Measurements from ENCODE around the gene CCL23.
"Not testable (repeated sequence)": the region's sequence is repeated elsewhere in the genome, so short reads cannot be mapped to it uniquely, and the experiment has no call there.

CCL23 gene

GRCh38 chr17:35995346-35995745 is 22.4 kb downstream of the CCL23 start:
- DNase-seq; H2AK5ac ChIP-seq (ENCODE audit: low read length); H3K79me1 ChIP-seq (ENCODE audit: low read length); H3K27me3 ChIP-seq (ENCODE audit: insufficient read depth, low read length, poor library complexity); H3K4ac ChIP-seq (ENCODE audit: low read depth, low read length); H3K79me2 ChIP-seq (ENCODE audit: control insufficient read depth, insufficient read depth, low read length); H3K56ac ChIP-seq (ENCODE audit: low read length); H3K4me2 ChIP-seq (ENCODE audit: low read length); H4K5ac ChIP-seq (ENCODE audit: low read length); H3K18ac ChIP-seq (ENCODE audit: low read length); H3K36me3 ChIP-seq (ENCODE audit: control insufficient read depth, insufficient read depth, low read length); H3K4me3 ChIP-seq (ENCODE audit: low read length); H3K4me1 ChIP-seq (ENCODE audit: control insufficient read depth, low read depth, low read length); H3K27ac ChIP-seq (ENCODE audit: low read depth, low read length); H3K9ac ChIP-seq (ENCODE audit: low read length); H2BK15ac ChIP-seq (replicated peaks; ENCODE audit: low read depth); H4K8ac ChIP-seq (ENCODE audit: low read depth, low read length); H3K23ac ChIP-seq (ENCODE audit: low read length); H2BK120ac ChIP-seq (ENCODE audit: low read depth, low read length); H2BK5ac ChIP-seq (ENCODE audit: low read length): not testable (repeated sequence)
- no CpG with 5 or more reads among the region's 2 CpGs for WGBS (ENCODE audit: extremely low coverage, insufficient coverage, low lambda C conversion rate)

- Histone ChIP-seq H3K36me3 (ENCODE audit: control insufficient read depth, insufficient read depth, low read length) (no peaks in the 10 kb centered on the region), H3K9ac (ENCODE audit: low read length) (no peak overlapping the region), H3K4me2 (ENCODE audit: low read length) (no peak overlapping the region), H4K5ac (ENCODE audit: low read length) (no peak overlapping the region), H2BK5ac (ENCODE audit: low read length) (no peak overlapping the region), H4K8ac (ENCODE audit: low read depth, low read length) (no peak overlapping the region), H2BK15ac (replicated peaks; ENCODE audit: low read depth) (no peak overlapping the region), H3K27ac (ENCODE audit: low read depth, low read length) (no peak overlapping the region), H3K4me1 (ENCODE audit: control insufficient read depth, low read depth, low read length) (no peaks in the 10 kb centered on the region), H2AK5ac (ENCODE audit: low read length) (no peak overlapping the region), H3K79me1 (ENCODE audit: low read length) (no peaks in the 10 kb centered on the region), H3K27me3 (ENCODE audit: insufficient read depth, low read length, poor library complexity) (no peaks in the 10 kb centered on the region), H3K23ac (ENCODE audit: low read length) (no peak overlapping the region), H3K56ac (ENCODE audit: low read length) (no peak overlapping the region), H3K4me3 (ENCODE audit: low read length) (no peak overlapping the region), H3K79me2 (ENCODE audit: control insufficient read depth, insufficient read depth, low read length) (no peaks in the 10 kb centered on the region), H3K4ac (ENCODE audit: low read depth, low read length) (no peak overlapping the region), H2BK120ac (ENCODE audit: low read depth, low read length) (no peak overlapping the region), H3K18ac (ENCODE audit: low read length) (no peak overlapping the region)
- DNase-seq: no peak
- WGBS (ENCODE audit: extremely low coverage, insufficient coverage, low lambda C conversion rate): no CpG with 5 or more reads among the region's 2 CpGs
Observed at GRCh38 chr17:35991075-35991474, 26.7 kb downstream of the CCL23 start.

DNA sequence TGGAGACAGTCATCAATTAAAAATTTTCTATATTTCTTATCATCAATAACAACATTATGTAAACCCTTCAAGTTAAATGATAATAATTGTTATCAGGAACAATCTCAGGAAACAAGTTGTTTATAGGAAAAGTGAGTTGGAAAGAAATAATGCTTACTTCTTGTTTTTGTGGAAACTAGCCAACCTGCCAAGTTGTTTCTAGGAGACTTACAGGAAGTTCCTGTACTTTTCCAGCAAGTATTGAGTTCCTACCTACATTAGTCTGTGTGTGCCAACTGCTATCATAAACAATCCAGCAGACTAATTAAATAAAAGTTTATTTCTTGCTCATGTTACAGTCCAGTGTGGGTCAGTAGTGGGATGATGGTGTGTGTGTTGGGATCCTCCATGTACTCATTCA is 29.6 kb downstream of the CCL23 start:
- no peak overlapping the region for H3K18ac ChIP-seq (ENCODE audit: low read length)
- H3K36me3 ChIP-seq (ENCODE audit: control insufficient read depth, insufficient read depth, low read length): no peaks in the 10 kb centered on the region
- H3K79me1 ChIP-seq (ENCODE audit: low read length): no peaks in the 10 kb centered on the region
- no peak overlapping the region for H3K4me2 ChIP-seq (ENCODE audit: low read length)
- no peak overlapping the region for H4K8ac ChIP-seq (ENCODE audit: low read depth, low read length)
- H3K56ac ChIP-seq (ENCODE audit: low read length): no peak overlapping the region
- no peaks in the 10 kb centered on the region for H3K79me2 ChIP-seq (ENCODE audit: control insufficient read depth, insufficient read depth, low read length)
- H3K23ac ChIP-seq (ENCODE audit: low read length): no peak overlapping the region
- H4K5ac ChIP-seq (ENCODE audit: low read length): no peak overlapping the region
- H2BK15ac ChIP-seq (replicated peaks; ENCODE audit: low read depth): no peak overlapping the region
- no peak overlapping the region for H2BK120ac ChIP-seq (ENCODE audit: low read depth, low read length)
- no peak for DNase-seq
- no peak overlapping the region for H2BK5ac ChIP-seq (ENCODE audit: low read length)
- H3K9ac ChIP-seq (ENCODE audit: low read length): no peak overlapping the region
- no peak overlapping the region for H2AK5ac ChIP-seq (ENCODE audit: low read length)
- no peak overlapping the region for H3K4ac ChIP-seq (ENCODE audit: low read depth, low read length)
- no peaks in the 10 kb centered on the region for H3K4me1 ChIP-seq (ENCODE audit: control insufficient read depth, low read depth, low read length)
- H3K4me3 ChIP-seq (ENCODE audit: low read length): no peak overlapping the region
- H3K27me3 ChIP-seq (ENCODE audit: insufficient read depth, low read length, poor library complexity): no peaks in the 10 kb centered on the region
- H3K27ac ChIP-seq (ENCODE audit: low read depth, low read length): no peak overlapping the region

GRCh38 chr17:35986643-35987042 is 31.1 kb downstream of the CCL23 start, which contains the start of gene CCL14:
TSS of gene CCL14 (minus strand) at chr17:35986729. CDS start at chr17:35986649, 80 bp downstream.
- no CpG with 5 or more reads among the region's 1 CpG for WGBS (ENCODE audit: extremely low coverage, insufficient coverage, low lambda C conversion rate)
- no peaks in the 10 kb centered on the region for H3K36me3 ChIP-seq (ENCODE audit: control insufficient read depth, insufficient read depth, low read length)
- no peak for DNase-seq
- no peak within 1 kb of the TSS for H3K9ac ChIP-seq (ENCODE audit: low read length)
- H3K27ac ChIP-seq (ENCODE audit: low read depth, low read length): no peak within 1 kb of the TSS
- no peak within 1 kb of the TSS for H3K4me3 ChIP-seq (ENCODE audit: low read length)
- no peaks in the 10 kb centered on the region for H3K79me1 ChIP-seq (ENCODE audit: low read length)
- no peaks in the 10 kb centered on the region for H3K27me3 ChIP-seq (ENCODE audit: insufficient read depth, low read length, poor library complexity)
- H2BK5ac ChIP-seq (ENCODE audit: low read length): no peak within 1 kb of the TSS
- H3K18ac ChIP-seq (ENCODE audit: low read length): no peak within 1 kb of the TSS
- no peak within 1 kb of the TSS for H4K8ac ChIP-seq (ENCODE audit: low read depth, low read length)
- H2AK5ac ChIP-seq (ENCODE audit: low read length): no peak within 1 kb of the TSS
- no peak within 1 kb of the TSS for H3K23ac ChIP-seq (ENCODE audit: low read length)
- H3K4me1 ChIP-seq (ENCODE audit: control insufficient read depth, low read depth, low read length): no peaks in the 10 kb centered on the region
- H2BK15ac ChIP-seq (replicated peaks; ENCODE audit: low read depth): no peak within 1 kb of the TSS
- H2BK120ac ChIP-seq (ENCODE audit: low read depth, low read length): no peak within 1 kb of the TSS
- H3K56ac ChIP-seq (ENCODE audit: low read length): no peak within 1 kb of the TSS
- no peak within 1 kb of the TSS for H3K4ac ChIP-seq (ENCODE audit: low read depth, low read length)
- no peaks in the 10 kb centered on the region for H3K79me2 ChIP-seq (ENCODE audit: control insufficient read depth, insufficient read depth, low read length)
- no peak within 1 kb of the TSS for H3K4me2 ChIP-seq (ENCODE audit: low read length)
- H4K5ac ChIP-seq (ENCODE audit: low read length): no peak within 1 kb of the TSS

GRCh38 chr17:35984140-35984539 is 33.6 kb downstream of the CCL23 start:
- H4K5ac ChIP-seq (ENCODE audit: low read length): no peak overlapping the region
- H3K27ac ChIP-seq (ENCODE audit: low read depth, low read length): no peak overlapping the region
- no CpG with 5 or more reads among the region's 6 CpGs for WGBS (ENCODE audit: extremely low coverage, insufficient coverage, low lambda C conversion rate)
- no peak overlapping the region for H3K4me3 ChIP-seq (ENCODE audit: low read length)
- H3K9ac ChIP-seq (ENCODE audit: low read length): no peak overlapping the region
- no peaks in the 10 kb centered on the region for H3K27me3 ChIP-seq (ENCODE audit: insufficient read depth, low read length, poor library complexity)
- no peak overlapping the region for H3K56ac ChIP-seq (ENCODE audit: low read length)
- no peak overlapping the region for H3K4ac ChIP-seq (ENCODE audit: low read depth, low read length)
- H3K23ac ChIP-seq (ENCODE audit: low read length): no peak overlapping the region
- no peak overlapping the region for H2BK120ac ChIP-seq (ENCODE audit: low read depth, low read length)
- no peaks in the 10 kb centered on the region for H3K79me2 ChIP-seq (ENCODE audit: control insufficient read depth, insufficient read depth, low read length)
- H3K4me2 ChIP-seq (ENCODE audit: low read length): no peak overlapping the region
- H2BK5ac ChIP-seq (ENCODE audit: low read length): no peak overlapping the region
- H2AK5ac ChIP-seq (ENCODE audit: low read length): no peak overlapping the region
- H3K18ac ChIP-seq (ENCODE audit: low read length): no peak overlapping the region
- H3K4me1 ChIP-seq (ENCODE audit: control insufficient read depth, low read depth, low read length): no peaks in the 10 kb centered on the region
- H4K8ac ChIP-seq (ENCODE audit: low read depth, low read length): no peak overlapping the region
- H3K36me3 ChIP-seq (ENCODE audit: control insufficient read depth, insufficient read depth, low read length): no peaks in the 10 kb centered on the region
- H3K79me1 ChIP-seq (ENCODE audit: low read length): no peaks in the 10 kb centered on the region
- H2BK15ac ChIP-seq (replicated peaks; ENCODE audit: low read depth): no peak overlapping the region
- DNase-seq: no peak

DNA sequence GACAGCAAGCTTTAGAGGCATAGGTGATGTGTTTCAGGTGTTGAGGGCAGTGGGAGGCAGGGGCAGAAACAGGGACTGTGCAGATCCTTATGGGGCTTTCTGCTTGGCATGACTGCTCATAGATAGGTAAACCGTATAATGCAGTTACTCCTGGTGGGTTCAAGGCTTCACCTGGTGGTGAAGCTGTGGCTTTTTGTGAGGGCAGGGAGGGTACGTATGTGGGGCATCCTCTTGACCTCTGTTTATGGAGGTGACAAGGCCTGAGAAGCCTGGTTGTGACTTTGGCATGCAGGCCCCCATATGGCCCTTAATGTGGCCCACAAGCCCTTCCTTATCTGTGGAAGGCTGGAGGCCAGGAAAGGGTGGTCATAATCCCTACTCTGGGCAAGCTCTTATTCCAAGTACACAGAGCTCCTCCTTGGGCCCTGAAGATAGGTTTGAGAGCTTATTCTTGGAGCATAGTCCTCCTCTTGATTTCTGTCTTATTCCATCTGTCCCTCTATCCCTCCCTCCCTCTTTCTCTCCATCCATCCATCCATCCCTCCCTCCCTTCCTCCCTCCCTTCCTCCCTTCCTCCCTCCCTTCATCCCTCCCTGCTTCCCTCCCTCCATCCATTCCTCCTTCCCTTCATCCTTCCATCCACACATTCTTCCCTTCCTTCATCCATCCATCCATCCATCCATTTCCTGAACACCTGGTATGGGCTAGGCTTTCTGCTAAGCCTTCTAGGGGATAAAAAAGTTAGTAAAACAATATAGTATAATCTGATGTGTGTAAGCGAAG is 35.2 kb downstream of the CCL23 start:
- H2AK5ac ChIP-seq (ENCODE audit: low read length): no peak overlapping the region
- no peaks in the 10 kb centered on the region for H3K4me1 ChIP-seq (ENCODE audit: control insufficient read depth, low read depth, low read length)
- no peak for DNase-seq
- H3K23ac ChIP-seq (ENCODE audit: low read length): no peak overlapping the region
- no peak overlapping the region for H3K4ac ChIP-seq (ENCODE audit: low read depth, low read length)
- H2BK15ac ChIP-seq (replicated peaks; ENCODE audit: low read depth): no peak overlapping the region
- H2BK5ac ChIP-seq (ENCODE audit: low read length): no peak overlapping the region
- H3K4me3 ChIP-seq (ENCODE audit: low read length): no peak overlapping the region
- no peak overlapping the region for H3K4me2 ChIP-seq (ENCODE audit: low read length)
- no peak overlapping the region for H4K5ac ChIP-seq (ENCODE audit: low read length)
- H3K18ac ChIP-seq (ENCODE audit: low read length): no peak overlapping the region
- no peak overlapping the region for H4K8ac ChIP-seq (ENCODE audit: low read depth, low read length)
- no peaks in the 10 kb centered on the region for H3K79me2 ChIP-seq (ENCODE audit: control insufficient read depth, insufficient read depth, low read length)
- H3K79me1 ChIP-seq (ENCODE audit: low read length): no peaks in the 10 kb centered on the region
- H3K36me3 ChIP-seq (ENCODE audit: control insufficient read depth, insufficient read depth, low read length): no peaks in the 10 kb centered on the region
- WGBS (ENCODE audit: extremely low coverage, insufficient coverage, low lambda C conversion rate): no CpG with 5 or more reads among the region's 3 CpGs
- no peak overlapping the region for H3K9ac ChIP-seq (ENCODE audit: low read length)
- no peak overlapping the region for H3K56ac ChIP-seq (ENCODE audit: low read length)
- H3K27ac ChIP-seq (ENCODE audit: low read depth, low read length): no peak overlapping the region
- H3K27me3 ChIP-seq (ENCODE audit: insufficient read depth, low read length, poor library complexity): no peaks in the 10 kb centered on the region
- H2BK120ac ChIP-seq (ENCODE audit: low read depth, low read length): no peak overlapping the region

Data from mesendoderm (in vitro differentiated cells).